SH-SY5Y (cell line): ENCODE data around the gene CAPN5.

Experiments
- GATA2 ChIP-seq: IDR thresholded peaks from 2 replicates; pipeline ENCODE4 v1.6.1; 2011; ENCODE audit warnings: mild to moderate bottlenecking, low read depth, low read length
- GATA3 ChIP-seq: IDR thresholded peaks from 2 replicates; pipeline ENCODE4 v1.6.1; 2011; ENCODE audit warnings: low read depth, mild to moderate bottlenecking, low read length, moderate library complexity

DNA sequence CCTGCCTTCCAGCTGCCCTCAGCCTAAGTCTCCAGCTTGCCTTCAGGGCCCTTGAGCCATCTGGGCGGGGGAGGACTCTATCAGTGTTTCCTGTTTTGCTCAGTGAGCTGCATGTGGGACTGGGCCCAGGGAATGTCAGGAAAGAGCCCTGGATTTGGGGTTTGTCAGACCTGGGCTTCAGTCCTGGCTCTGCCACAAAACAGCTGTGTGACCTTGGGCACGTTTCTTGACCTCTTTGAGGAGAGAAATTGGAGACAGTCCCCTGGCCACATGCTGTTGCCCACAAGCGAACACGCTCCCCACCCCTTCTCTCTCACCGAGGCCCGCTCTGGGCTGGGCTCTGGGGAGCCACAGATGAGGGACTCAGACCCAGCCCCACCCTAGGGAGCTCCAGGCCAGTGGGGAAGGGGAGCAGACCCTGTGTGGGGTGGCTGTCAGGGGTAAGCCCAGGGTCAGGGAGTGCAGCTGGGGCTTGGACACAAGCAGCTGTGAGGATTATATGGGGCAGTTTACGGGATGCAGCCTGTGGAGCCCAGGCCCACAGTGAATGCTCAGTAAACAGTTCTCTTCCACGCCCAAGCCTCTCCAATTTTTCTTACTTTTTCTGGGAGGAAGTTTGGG lies 73.6 kb downstream of the CAPN5 start:
- TF ChIP-seq GATA3 = no peak
- TF ChIP-seq GATA2 = no peak
